GM12875 (cell line): Measurements from ENCODE around the gene SNN.

Experiments used
- H3K4me3 ChIP-seq: one replicate; pipeline ENCODE4 v1.5.1; 2011; ENCODE audit warnings: low read depth, low read length, control low read depth
- CTCF ChIP-seq: IDR thresholded peaks from 2 replicates; pipeline ENCODE4 v1.5.1; 2011; ENCODE audit warnings: low read depth, mild to moderate bottlenecking, control low read depth, inconsistent platforms, low read length, moderate library complexity, borderline replicate concordance; ENCODE audit not compliant: insufficient read depth

Gene SNN

DNA sequence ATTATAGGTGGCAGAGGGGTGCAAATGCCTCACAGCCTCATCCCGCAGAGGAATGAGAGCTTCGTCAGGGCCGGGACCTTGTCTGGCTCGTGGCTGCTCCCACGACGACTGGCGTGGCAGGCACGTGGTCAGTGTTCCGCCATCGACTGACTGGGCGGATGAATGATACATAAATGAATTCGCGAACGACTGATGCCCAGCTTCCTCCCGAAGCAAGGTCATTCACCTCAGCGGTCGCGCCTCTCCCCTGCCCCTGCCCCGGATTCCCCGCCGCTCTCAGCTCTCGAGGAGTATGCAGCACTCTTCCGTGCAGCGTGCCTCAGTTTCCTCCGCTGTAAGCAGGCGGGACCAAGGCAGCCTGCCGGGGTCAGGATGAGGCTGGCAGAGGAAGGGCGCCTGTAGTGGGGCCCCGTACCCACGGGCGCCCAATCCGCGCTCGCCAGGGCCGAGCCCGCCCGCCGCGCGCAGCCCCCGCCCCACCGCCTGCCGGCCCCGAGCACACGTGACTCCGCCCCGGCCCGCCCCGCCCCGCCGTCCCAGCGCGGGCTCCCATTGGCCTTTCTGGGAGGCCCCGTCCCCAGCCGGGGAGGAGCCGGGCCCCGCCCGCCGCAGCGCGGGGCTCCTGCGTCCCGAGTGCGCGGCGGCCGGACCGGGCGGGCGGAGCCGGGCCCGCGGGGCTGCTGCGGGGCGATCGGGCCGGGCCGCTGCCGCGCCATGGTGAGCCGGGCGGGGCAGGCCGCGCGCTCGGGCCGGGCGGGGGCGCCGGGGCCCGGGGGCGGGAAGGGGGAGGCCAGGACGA is at the start of gene SNN:
Gene SNN, plus strand, starts transcription at position 632 of the 799 bp plus-strand sequence. CDS start 7,605 bp downstream, outside the sequence.
- TF ChIP-seq CTCF, result no peak

DNA sequence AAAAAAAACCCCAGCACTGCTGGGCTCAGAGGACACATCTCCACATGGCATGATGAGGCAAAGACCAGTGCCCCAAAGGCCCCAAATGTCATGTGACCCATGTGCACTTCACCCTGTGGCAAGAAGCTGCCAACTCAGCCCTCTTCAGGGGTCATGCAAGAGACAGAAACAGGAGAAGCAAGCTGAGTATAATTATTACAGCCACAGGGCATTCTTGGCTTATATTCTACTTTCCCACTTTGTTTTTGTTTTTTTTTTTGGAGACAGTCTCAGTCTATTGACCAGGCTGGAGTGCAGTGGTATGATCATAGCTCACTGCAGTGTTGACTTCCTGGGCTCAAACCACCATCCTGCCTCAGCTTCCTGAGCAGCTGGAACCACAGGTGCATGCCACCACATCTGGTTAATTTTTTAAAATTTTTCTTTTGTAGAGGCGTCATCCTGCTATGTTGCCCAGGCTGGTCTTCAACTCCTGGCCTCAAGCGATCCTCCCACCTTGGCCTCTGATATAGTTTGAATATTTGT is 48.9 kb upstream of the SNN start:
- TF ChIP-seq CTCF, result no peak
- H3K4me3 ChIP-seq, result no peak overlapping the region

More for the DNA sequence above, at the start of gene SNN:
- H3K4me3 ChIP-seq, result peak within 1 kb of the TSS; percentile 84

DNA sequence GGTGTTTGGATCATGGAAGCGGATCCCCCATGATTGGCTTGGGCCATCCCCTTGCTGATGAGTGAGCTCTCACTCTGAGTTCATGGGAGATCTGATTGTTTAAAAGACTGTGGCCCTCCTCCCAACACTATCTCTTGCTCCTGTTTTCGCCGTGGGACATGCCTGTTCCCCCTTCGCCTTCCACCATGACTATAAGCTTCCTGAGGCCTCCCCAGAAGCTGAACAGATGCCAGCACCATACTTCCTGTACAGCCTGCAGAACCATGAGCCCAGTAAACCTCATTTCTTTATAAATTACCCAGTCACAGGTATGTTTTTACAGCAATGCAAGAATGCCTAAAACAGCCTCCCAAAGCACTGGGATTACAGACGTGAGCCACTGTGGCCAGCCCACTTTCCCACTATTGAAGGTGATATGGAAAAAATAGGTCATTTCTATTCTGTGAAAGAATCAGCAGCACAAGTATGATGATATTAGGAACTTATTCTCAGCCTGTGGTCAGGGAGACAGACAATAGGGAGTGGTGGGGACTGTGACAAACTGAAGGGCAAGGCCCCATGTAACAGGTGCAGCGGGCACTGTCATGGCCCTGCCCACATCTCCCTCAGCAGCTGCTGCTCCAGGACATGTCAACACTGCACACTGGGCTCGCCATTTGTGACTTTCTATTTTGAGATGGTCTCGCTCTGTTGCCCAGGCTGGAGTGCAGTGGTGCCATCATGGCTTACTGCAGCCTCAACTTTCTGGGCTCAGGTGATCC is 47.8 kb upstream of the SNN start:
- no peak overlapping the region for H3K4me3 ChIP-seq
- TF ChIP-seq CTCF, result no peak

DNA sequence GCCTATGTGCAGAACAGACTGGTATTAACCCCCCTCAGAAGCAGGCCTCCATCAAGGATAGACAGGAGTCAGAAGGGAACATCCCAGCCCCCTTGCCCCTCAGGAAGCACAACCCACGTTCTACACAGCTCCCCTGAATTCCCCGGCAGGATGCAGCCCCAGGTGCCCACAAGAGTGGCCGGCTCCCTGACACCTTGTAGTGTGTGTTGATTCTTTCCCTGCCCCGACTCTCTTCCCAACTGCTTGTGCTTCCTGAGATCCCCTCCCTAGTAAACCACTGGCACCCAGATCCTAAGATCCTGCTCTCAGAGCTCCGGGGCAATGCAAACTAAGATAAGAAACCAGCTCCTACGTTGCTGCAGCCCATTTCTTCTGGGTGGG is 46.7 kb upstream of the SNN start:
- peak overlapping the region; percentile 22 for H3K4me3 ChIP-seq
- TF ChIP-seq CTCF, result no peak

DNA sequence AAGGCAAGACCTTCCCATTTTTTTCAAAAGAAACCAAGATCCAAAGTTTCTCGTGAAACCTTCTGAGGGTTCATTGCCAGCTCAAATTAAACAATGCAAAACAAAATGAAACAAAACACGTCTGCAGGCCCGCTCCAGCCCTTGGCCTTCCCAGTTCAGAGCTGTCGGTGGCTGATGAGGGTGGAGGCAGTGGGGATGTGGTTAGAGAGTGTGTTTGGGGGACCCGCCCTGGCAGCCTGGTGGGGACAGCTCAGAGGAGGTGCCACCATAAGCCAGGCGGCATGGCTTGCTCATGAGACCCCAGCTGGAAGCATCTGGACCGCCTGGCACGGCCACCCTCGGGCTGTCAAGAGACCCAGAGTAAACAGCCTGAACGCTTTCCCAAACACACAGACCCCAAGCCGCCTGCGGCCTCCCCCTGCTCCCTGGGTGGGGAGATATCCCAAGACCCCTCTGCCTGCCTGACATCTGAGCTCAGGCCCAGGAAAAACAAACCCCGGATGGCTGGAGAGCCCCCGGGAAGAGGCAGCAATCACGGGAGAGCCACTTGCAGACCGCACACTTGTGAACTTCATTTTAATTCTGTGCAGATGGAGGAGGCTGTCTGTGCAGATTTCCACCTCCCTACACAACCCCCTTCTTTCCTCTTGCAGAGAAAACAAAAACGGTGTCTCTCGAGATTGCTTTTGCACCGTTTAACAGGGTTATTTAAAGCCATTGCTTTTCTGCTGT is 46.2 kb upstream of the SNN start:
- H3K4me3 ChIP-seq, result peak overlapping the region; percentile 22
- TF ChIP-seq CTCF, result no peak

DNA sequence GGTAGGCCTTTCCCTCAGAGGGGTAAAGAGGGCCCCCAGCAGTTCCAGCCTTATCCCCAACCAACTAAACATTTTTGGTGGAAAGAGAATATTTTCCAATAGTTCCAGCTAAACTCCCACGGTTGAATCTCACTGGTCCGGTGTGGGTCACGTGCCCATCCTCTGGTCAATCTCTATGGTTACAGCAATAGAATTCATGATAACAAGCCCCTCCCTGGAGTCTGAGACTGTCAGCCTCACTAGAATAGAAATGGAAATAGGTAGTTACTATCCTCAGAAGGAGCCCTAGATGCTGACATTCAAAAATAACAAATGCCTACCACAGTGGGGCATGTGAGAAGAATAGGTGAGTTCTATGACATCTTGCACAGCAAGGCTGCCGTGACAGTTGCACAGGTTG is 44.0 kb upstream of the SNN start:
- TF ChIP-seq CTCF, result no peak
- no peak overlapping the region for H3K4me3 ChIP-seq
